Measurements from ENCODE around the gene TBXA2R.

The TBXA2R gene

GRCh38 chr19:3644351-3645066 is 37.8 kb upstream of the TBXA2R start:
- Mint-ChIP-seq H3K4me3 (no peak overlapping the region), H3K27ac (no peak overlapping the region)

GRCh38 chr19:3643674-3644313 is 37.1 kb upstream of the TBXA2R start:
- DNase-seq (no peak), ATAC-seq (replicated peaks) (no peak)
- no peak overlapping the region for H3K4me3 Mint-ChIP-seq
- H3K36me3 Mint-ChIP-seq = peaks cover 26 to 49% of the 10 kb centered on the region in 2 donors
- H3K4me1 Mint-ChIP-seq = no peaks in the 10 kb centered on the region
- no peaks in the 10 kb centered on the region for H3K27me3 Mint-ChIP-seq
- H3K27ac Mint-ChIP-seq = no peak overlapping the region
- H3K9me3 Mint-ChIP-seq = no peaks in the 10 kb centered on the region

More at GRCh38 chr19:3644351-3645066, 37.8 kb upstream of the TBXA2R start:
- no peak for ATAC-seq (replicated peaks)
- Mint-ChIP-seq H3K27me3 (no peaks in the 10 kb centered on the region), H3K9me3 (no peaks in the 10 kb centered on the region), H3K36me3 (peaks cover 22 to 44% of the 10 kb centered on the region in 2 donors), H3K4me1 (no peaks in the 10 kb centered on the region)
- no peak for DNase-seq

- Mint-ChIP-seq H3K4me3 (no peak overlapping the region), H3K36me3 (peaks cover 30 to 54% of the 10 kb centered on the region in 2 donors), H3K27me3 (no peaks in the 10 kb centered on the region), H3K9me3 (no peaks in the 10 kb centered on the region), H3K27ac (no peak overlapping the region), H3K4me1 (no peaks in the 10 kb centered on the region)
- DNase-seq (no peak), ATAC-seq (replicated peaks) (no peak)
Observed at GRCh38 chr19:3642987-3643673, 36.5 kb upstream of the TBXA2R start.

- no peak overlapping the region for H3K27ac Mint-ChIP-seq
- H3K4me1 Mint-ChIP-seq = no peaks in the 10 kb centered on the region
- H3K4me3 Mint-ChIP-seq = no peak overlapping the region
- no peaks in the 10 kb centered on the region for H3K9me3 Mint-ChIP-seq
- DNase-seq = no peak
- no peaks in the 10 kb centered on the region for H3K27me3 Mint-ChIP-seq
- H3K36me3 Mint-ChIP-seq = peaks cover 27 to 54% of the 10 kb centered on the region in 2 donors
- no peak for ATAC-seq (replicated peaks)
Observed at GRCh38 chr19:3642296-3642695, 35.6 kb upstream of the TBXA2R start.

GRCh38 chr19:3641515-3642269 is 35.0 kb upstream of the TBXA2R start:
- no peaks in the 10 kb centered on the region for H3K9me3 Mint-ChIP-seq
- ATAC-seq (replicated peaks) (no peak), DNase-seq (no peak)

GRCh38 chr19:3639479-3639878 is 32.8 kb upstream of the TBXA2R start:
- no peak overlapping the region for H3K27ac Mint-ChIP-seq
- H3K36me3 Mint-ChIP-seq = peaks cover 23 to 44% of the 10 kb centered on the region in 2 donors
- ATAC-seq (replicated peaks) = no peak
- DNase-seq = no peak
- H3K27me3 Mint-ChIP-seq = no peaks in the 10 kb centered on the region
- H3K4me3 Mint-ChIP-seq = no peak overlapping the region
- no peaks in the 10 kb centered on the region for H3K9me3 Mint-ChIP-seq
- H3K4me1 Mint-ChIP-seq = no peaks in the 10 kb centered on the region

More at GRCh38 chr19:3641515-3642269, 35.0 kb upstream of the TBXA2R start:
- H3K4me3 Mint-ChIP-seq = no peak overlapping the region
- H3K27ac Mint-ChIP-seq = no peak overlapping the region
- H3K27me3 Mint-ChIP-seq = no peaks in the 10 kb centered on the region
- H3K4me1 Mint-ChIP-seq = no peaks in the 10 kb centered on the region
- peaks cover 30 to 55% of the 10 kb centered on the region in 2 donors for H3K36me3 Mint-ChIP-seq

GRCh38 chr19:3638208-3639193 is 31.8 kb upstream of the TBXA2R start:
- DNase-seq = no peak
- no peaks in the 10 kb centered on the region for H3K4me1 Mint-ChIP-seq
- H3K36me3 Mint-ChIP-seq = peaks cover 21 to 42% of the 10 kb centered on the region in 2 donors
- H3K4me3 Mint-ChIP-seq = no peak overlapping the region
- H3K27me3 Mint-ChIP-seq = no peaks in the 10 kb centered on the region
- H3K27ac Mint-ChIP-seq = no peak overlapping the region
- H3K9me3 Mint-ChIP-seq = no peaks in the 10 kb centered on the region
- no peak for ATAC-seq (replicated peaks)

- no peaks in the 10 kb centered on the region for H3K4me1 Mint-ChIP-seq
- peaks cover 19 to 39% of the 10 kb centered on the region in 2 donors for H3K36me3 Mint-ChIP-seq
- no peak overlapping the region for H3K4me3 Mint-ChIP-seq
- DNase-seq = no peak
- H3K27me3 Mint-ChIP-seq = no peaks in the 10 kb centered on the region
- ATAC-seq (replicated peaks) = no peak
- H3K27ac Mint-ChIP-seq = no peak overlapping the region
- H3K9me3 Mint-ChIP-seq = no peaks in the 10 kb centered on the region
Observed at GRCh38 chr19:3637621-3638020, 30.9 kb upstream of the TBXA2R start.

GRCh38 chr19:3636962-3637361 is 30.3 kb upstream of the TBXA2R start:
- Mint-ChIP-seq H3K27me3 (no peaks in the 10 kb centered on the region), H3K9me3 (no peaks in the 10 kb centered on the region), H3K4me1 (no peaks in the 10 kb centered on the region), H3K27ac (no peak overlapping the region), H3K4me3 (no peak overlapping the region), H3K36me3 (peaks cover 24 to 42% of the 10 kb centered on the region in 2 donors)
- ATAC-seq (replicated peaks) = no peak
- no peak for DNase-seq

GRCh38 chr19:3636506-3636905 is 29.8 kb upstream of the TBXA2R start:
- Mint-ChIP-seq H3K4me3 (no peak overlapping the region), H3K9me3 (no peaks in the 10 kb centered on the region), H3K4me1 (no peaks in the 10 kb centered on the region), H3K27me3 (no peaks in the 10 kb centered on the region), H3K36me3 (peaks cover 25 to 38% of the 10 kb centered on the region in 2 donors), H3K27ac (no peak overlapping the region)
- ATAC-seq (replicated peaks) = no peak
- DNase-seq = no peak

GRCh38 chr19:3634496-3635045 is 27.9 kb upstream of the TBXA2R start:
- Mint-ChIP-seq H3K36me3 (peaks cover 32 to 42% of the 10 kb centered on the region in 2 donors), H3K4me1 (peaks cover 0 to 6% of the 10 kb centered on the region in 2 donors), H3K27me3 (no peaks in the 10 kb centered on the region), H3K27ac (peak overlapping the region; percentile 86), H3K4me3 (no peak overlapping the region), H3K9me3 (no peaks in the 10 kb centered on the region)
- DNase-seq (no peak), ATAC-seq (replicated peaks) (no peak)

- no peaks in the 10 kb centered on the region for H3K9me3 Mint-ChIP-seq
- no peak for DNase-seq
- ATAC-seq (replicated peaks) = no peak
- no peaks in the 10 kb centered on the region for H3K27me3 Mint-ChIP-seq
- peak overlapping the region; percentile 87 for H3K27ac Mint-ChIP-seq
- H3K4me3 Mint-ChIP-seq = no peak overlapping the region
- H3K4me1 Mint-ChIP-seq = peaks cover 0 to 6% of the 10 kb centered on the region in 2 donors
- H3K36me3 Mint-ChIP-seq = peaks cover 25 to 34% of the 10 kb centered on the region in 2 donors
Observed at GRCh38 chr19:3633559-3633988, 26.9 kb upstream of the TBXA2R start.

Data from stimulated activated naive B cell treated with anti-CD40 and anti-IgM and Interleukin-4, amounts not matched to agents 10 μg/mL and 1 μg/mL and 100 μg/mL, for 72 hours (primary cell).